PC-9 (cell line): ENCODE measurements around the gene FICD. TPM values are rescaled to one million over a fixed set of nuclear protein-coding genes. Genes with fewer than 3 reads are reported as not detected.

ENCODE experiments used
- BruUV-seq: library from RNA; stranded (reverse); fragments of 400-500 nt; replicated peaks from 2 replicates; lab custom pipeline; 2021; lab: Mats Ljungman, UMichigan
- CTCF ChIA-PET: fragments of 300-600 bp; sonication (Branson Sonifier 250); formaldehyde crosslinking; loops from one replicate; lab custom pipeline; 2022; ENCODE audit warnings: antibody characterized with exemption; lab: Charles Lee
- POLR2A ChIA-PET: fragments of 300-600 bp; sonication (Branson Sonifier 250); formaldehyde crosslinking; loops from one replicate; lab custom pipeline; 2022; ENCODE audit warnings: antibody characterized with exemption; ENCODE audit not compliant: unreplicated experiment; lab: Charles Lee
- DNase-seq, 2 experiments: peaks; one replicate each; pipeline versions ENCODE4 v3.0.0 to v3.0.0-alpha.2; 2015 to 2022; ENCODE audit warnings: mixed read lengths in 1 of 2
- H2AFZ ChIP-seq: fragments of 200-600 bp; sonication (generic); 2 replicates; pipeline ENCODE4 v1.8.1; 2017; ENCODE audit warnings: antibody characterized with exemption
- H3F3A ChIP-seq: fragments of 200-600 bp; sonication (generic); 2 replicates; pipeline ENCODE4 v1.8.1; 2017; ENCODE audit warnings: antibody characterized with exemption, mild to moderate bottlenecking, low read depth; ENCODE audit not compliant: insufficient read depth
- H3K27ac ChIP-seq: fragments of 200-600 bp; sonication (generic); 2 replicates; pipeline ENCODE4 v1.6.1; 2016; ENCODE audit warnings: mixed run types
- H3K27me3 ChIP-seq: fragments of 200-600 bp; sonication (generic); 2 replicates; pipeline ENCODE4 v1.6.1; 2016; ENCODE audit warnings: low read depth, mixed run types; ENCODE audit not compliant: insufficient read depth
- H3K36me3 ChIP-seq: fragments of 200-600 bp; sonication (generic); 2 replicates; pipeline ENCODE4 v1.6.1; 2016; ENCODE audit warnings: low read depth, mixed run types
- H3K4me1 ChIP-seq: fragments of 200-600 bp; sonication (generic); replicated peaks from 2 replicates; pipeline ENCODE4 v1.6.1; 2016; ENCODE audit warnings: mixed run types; ENCODE audit not compliant: insufficient read depth
- H3K4me2 ChIP-seq: fragments of 200-600 bp; sonication (generic); 2 replicates; pipeline ENCODE4 v1.6.1; 2017; ENCODE audit warnings: mixed run types
- H3K4me3 ChIP-seq: fragments of 200-600 bp; sonication (generic); 2 replicates; pipeline ENCODE4 v1.6.1; 2016; ENCODE audit warnings: mixed run types
- H3K79me2 ChIP-seq: fragments of 200-600 bp; sonication (generic); 2 replicates; pipeline ENCODE4 v1.6.1; 2017; ENCODE audit warnings: low read depth, mixed run types
- H3K9me2 ChIP-seq: fragments of 200-600 bp; sonication (generic); 2 replicates; pipeline ENCODE4 v1.8.1; 2017; ENCODE audit warnings: mild to moderate bottlenecking; ENCODE audit not compliant: insufficient read depth
- H3K9me3 ChIP-seq: fragments of 200-600 bp; sonication (generic); 2 replicates; pipeline ENCODE4 v1.8.1; 2016; ENCODE audit warnings: low read depth; ENCODE audit not compliant: insufficient read depth
- H4K20me1 ChIP-seq: fragments of 200-600 bp; sonication (generic); 2 replicates; pipeline ENCODE4 v1.8.1; 2017; ENCODE audit not compliant: insufficient read depth
- EZH2 ChIP-seq: fragments of 200-600 bp; sonication (generic); IDR thresholded peaks from 2 replicates; pipeline ENCODE4 v1.8.0; 2017; ENCODE audit warnings: antibody characterized with exemption, low read depth
- intact Hi-C: fragments of 100-400 bp; cut with micrococcal nuclease; formaldehyde crosslinking; loops from one replicate; pipeline ENCODE4 v1.10.0; 2022; ENCODE audit not compliant: unreplicated experiment
- total RNA-seq: library from RNA; stranded (reverse); gene quantifications from 2 replicates; pipeline ENCODE4 v1.2.3, GENCODE V29; 2021
- TF ChIP-seq, protein P1 (sequence below): fragments of 200-600 bp; sonication (generic); conservative IDR thresholded peaks from 2 replicates; pipeline ENCODE4 v1.6.1; 2017; ENCODE audit warnings: mixed run types, antibody characterized with exemption, mild to moderate bottlenecking, moderate library complexity

Gene FICD
- total RNA-seq, 1 experiment from 2014 or later = 1.9 TPM

DNA sequence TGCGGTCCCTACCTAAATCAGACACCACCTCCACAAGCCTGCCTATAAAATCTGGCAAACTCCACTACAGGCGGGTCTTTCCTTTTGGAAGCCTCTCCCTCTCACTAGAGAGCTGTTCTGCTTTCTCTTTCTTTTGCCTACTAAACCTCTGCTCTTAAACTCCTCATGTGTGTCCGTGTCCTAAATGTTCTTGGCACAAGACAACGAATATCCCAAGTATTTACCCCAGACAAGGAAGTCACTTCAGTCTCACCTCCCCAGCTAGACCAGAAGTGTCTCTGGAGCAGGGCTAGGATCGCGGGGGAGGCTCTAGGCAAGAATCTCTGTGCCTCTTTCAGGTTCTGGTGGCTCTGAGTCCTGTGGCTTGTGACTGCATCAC is 37.2 kb upstream of the FICD start:
- no peak overlapping the region for H3K27ac ChIP-seq
- H3K9me2 ChIP-seq = no peaks in the 10 kb centered on the region
- intact Hi-C loops = no loop called here
- no peak overlapping the region for H3K4me3 ChIP-seq
- ChIA-PET CTCF (no interaction called here), POLR2A (no interaction called here)
- H3K27me3 ChIP-seq = peaks cover 75% of the 10 kb centered on the region
- no peaks in the 10 kb centered on the region for H3K36me3 ChIP-seq
- H3K9me3 ChIP-seq = no peaks in the 10 kb centered on the region
- no peaks in the 10 kb centered on the region for H3K4me1 ChIP-seq
- H3K4me2 ChIP-seq = no peak overlapping the region
- H4K20me1 ChIP-seq = no peaks in the 10 kb centered on the region
- no TSS peak for BruUV-seq
- DNase-seq = no peak
- TF ChIP-seq EZH2 = no peak
- TF ChIP-seq, protein P1, sequence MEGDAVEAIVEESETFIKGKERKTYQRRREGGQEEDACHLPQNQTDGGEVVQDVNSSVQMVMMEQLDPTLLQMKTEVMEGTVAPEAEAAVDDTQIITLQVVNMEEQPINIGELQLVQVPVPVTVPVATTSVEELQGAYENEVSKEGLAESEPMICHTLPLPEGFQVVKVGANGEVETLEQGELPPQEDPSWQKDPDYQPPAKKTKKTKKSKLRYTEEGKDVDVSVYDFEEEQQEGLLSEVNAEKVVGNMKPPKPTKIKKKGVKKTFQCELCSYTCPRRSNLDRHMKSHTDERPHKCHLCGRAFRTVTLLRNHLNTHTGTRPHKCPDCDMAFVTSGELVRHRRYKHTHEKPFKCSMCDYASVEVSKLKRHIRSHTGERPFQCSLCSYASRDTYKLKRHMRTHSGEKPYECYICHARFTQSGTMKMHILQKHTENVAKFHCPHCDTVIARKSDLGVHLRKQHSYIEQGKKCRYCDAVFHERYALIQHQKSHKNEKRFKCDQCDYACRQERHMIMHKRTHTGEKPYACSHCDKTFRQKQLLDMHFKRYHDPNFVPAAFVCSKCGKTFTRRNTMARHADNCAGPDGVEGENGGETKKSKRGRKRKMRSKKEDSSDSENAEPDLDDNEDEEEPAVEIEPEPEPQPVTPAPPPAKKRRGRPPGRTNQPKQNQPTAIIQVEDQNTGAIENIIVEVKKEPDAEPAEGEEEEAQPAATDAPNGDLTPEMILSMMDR = no peak
- no peak overlapping the region for H2AFZ ChIP-seq
- no peaks in the 10 kb centered on the region for H3K79me2 ChIP-seq
- no peaks in the 10 kb centered on the region for H3F3A ChIP-seq

DNA sequence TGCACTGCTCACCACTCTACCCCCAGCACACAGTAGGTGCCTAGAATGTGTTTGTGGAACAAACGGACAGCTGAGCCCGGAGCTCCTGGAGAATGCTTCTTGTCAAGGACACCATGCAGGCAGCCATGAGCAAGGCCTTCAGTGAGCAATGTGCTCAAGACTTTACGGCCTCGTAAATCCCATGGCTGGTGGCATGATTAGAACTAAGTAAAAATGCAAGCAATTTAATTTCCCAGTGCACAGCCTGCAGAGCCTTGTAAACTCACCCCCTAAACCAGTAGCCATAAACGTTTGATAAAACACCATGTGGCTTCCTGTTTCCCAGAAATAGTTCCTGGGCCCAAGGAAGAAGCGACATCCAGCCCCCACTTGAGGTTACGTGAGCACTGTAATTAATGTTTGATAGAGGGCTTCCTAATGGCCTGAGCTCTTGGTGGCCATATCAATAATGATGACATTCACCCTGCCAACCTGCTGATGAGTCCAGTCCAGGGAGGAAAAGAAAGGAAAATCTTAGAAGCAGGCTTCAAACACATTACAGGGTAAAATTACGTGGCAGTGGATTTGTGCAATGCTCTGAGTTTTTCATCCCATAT is 36.4 kb upstream of the FICD start:
- H3K9me3 ChIP-seq = no peaks in the 10 kb centered on the region

DNA sequence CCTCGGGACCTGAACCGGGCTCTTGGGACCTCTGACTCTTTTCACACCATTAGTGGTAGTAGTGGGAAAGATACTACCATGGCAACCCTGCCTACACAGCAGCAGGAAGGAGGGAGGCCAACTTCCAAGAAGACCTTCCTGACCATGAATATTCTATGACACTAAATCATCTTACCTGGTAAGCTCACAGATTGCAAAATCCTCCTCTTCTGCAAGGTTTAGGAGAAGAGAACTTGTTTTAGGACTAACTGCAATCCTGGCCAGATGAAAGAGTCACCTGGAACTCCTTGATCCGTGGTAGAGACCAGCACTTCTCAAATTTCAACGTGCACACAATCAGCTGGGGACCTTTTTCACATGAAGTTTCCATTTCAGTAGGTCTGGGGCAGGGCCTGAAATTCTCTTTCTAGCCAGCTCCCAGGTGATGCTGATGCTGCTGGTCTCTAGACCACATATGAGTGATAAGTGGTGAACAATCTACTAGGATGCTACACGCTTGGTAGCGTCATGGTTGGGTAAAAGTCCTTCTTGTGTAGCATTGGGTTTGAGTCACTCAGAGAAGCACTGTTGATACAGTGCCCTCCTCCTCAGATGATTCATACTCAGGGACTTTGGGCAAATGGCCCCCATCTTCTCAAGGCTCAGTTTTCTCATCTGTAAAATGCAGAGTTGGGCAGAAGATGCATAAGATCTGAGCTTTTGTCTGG is 35.6 kb upstream of the FICD start:
- Histone ChIP-seq H3K9me3 (no peaks in the 10 kb centered on the region), H3K79me2 (no peaks in the 10 kb centered on the region), H4K20me1 (no peaks in the 10 kb centered on the region), H3K27me3 (peaks cover 68% of the 10 kb centered on the region), H2AFZ (no peak overlapping the region), H3K4me1 (no peaks in the 10 kb centered on the region), H3F3A (no peaks in the 10 kb centered on the region), H3K9me2 (no peaks in the 10 kb centered on the region), H3K4me2 (no peak overlapping the region), H3K36me3 (no peaks in the 10 kb centered on the region), H3K27ac (no peak overlapping the region), H3K4me3 (no peak overlapping the region)
- ChIA-PET CTCF (no interaction called here), POLR2A (no interaction called here)
- TF ChIP-seq, protein P1 = no peak
- TF ChIP-seq EZH2 = no peak
- DNase-seq = no peak
- BruUV-seq = no TSS peak
- intact Hi-C loops = no loop called here

More for the DNA sequence above, 36.4 kb upstream of the FICD start:
- intact Hi-C loops = no loop called here
- no TSS peak for BruUV-seq
- Histone ChIP-seq H3K27ac (no peak overlapping the region), H3K4me3 (no peak overlapping the region), H3K79me2 (no peaks in the 10 kb centered on the region), H3K4me1 (no peaks in the 10 kb centered on the region), H4K20me1 (no peaks in the 10 kb centered on the region), H2AFZ (no peak overlapping the region), H3K27me3 (peaks cover 71% of the 10 kb centered on the region), H3K36me3 (no peaks in the 10 kb centered on the region), H3K9me2 (no peaks in the 10 kb centered on the region), H3F3A (no peaks in the 10 kb centered on the region), H3K4me2 (no peak overlapping the region)
- POLR2A ChIA-PET = no interaction called here
- TF ChIP-seq, protein P1 = no peak
- no peak for TF ChIP-seq EZH2
- DNase-seq = no peak
- CTCF ChIA-PET = no interaction called here
